Keratinocyte (primary cell): ENCODE data around the gene SARNP. TPM values are rescaled to one million over a fixed set of nuclear protein-coding genes. Genes with fewer than 3 reads are reported as not detected.

Source experiments
- DNase-seq: peaks from one replicate; pipeline ENCODE4 v3.0.0-alpha.2; 2011; ENCODE audit warnings: low read depth, missing footprints, low spot score
- FAIRE-seq: peaks from 2 replicates; lab custom pipeline; 2011; peaks lifted over from hg19 to GRCh38; lab: Jason Lieb, UNC
- H2AFZ ChIP-seq: 2 replicates; pipeline ENCODE4 v1.6.0; 2012; ENCODE audit warnings: low read length, control low read depth, inconsistent platforms; ENCODE audit not compliant: control insufficient read depth
- H3K27ac ChIP-seq: 2 replicates; pipeline ENCODE4 v1.5.1; 2011; ENCODE audit warnings: low read length; ENCODE audit not compliant: control insufficient read depth, insufficient read depth
- H3K27me3 ChIP-seq: 3 replicates; pipeline ENCODE4 v1.6.0; 2011; ENCODE audit warnings: low read length; ENCODE audit not compliant: control insufficient read depth, insufficient read depth; ENCODE audit errors: extremely low read depth
- H3K36me3 ChIP-seq, 2 experiments: 2 replicates in 1 of 2; 3 replicates in 1 of 2; pipeline ENCODE4 v1.5.1; 2011; ENCODE audit warnings: low read length in 2 of 2, mild to moderate bottlenecking in 1 of 2; ENCODE audit not compliant: control insufficient read depth in 2 of 2, insufficient read depth in 2 of 2; ENCODE audit errors: extremely low read depth in 1 of 2
- H3K4me1 ChIP-seq: 3 replicates; pipeline ENCODE4 v1.5.1; 2011; ENCODE audit warnings: low read length; ENCODE audit not compliant: control insufficient read depth, insufficient read depth; ENCODE audit errors: extremely low read depth
- H3K4me2 ChIP-seq: 3 replicates; pipeline ENCODE4 v1.6.0; 2011; ENCODE audit warnings: low read depth, low read length; ENCODE audit not compliant: control insufficient read depth, insufficient read depth; ENCODE audit errors: extremely low read depth
- H3K4me3 ChIP-seq, 3 experiments: fragments of 200-600 bp in 1 of 3; sonication (generic) in 1 of 3; 2 replicates in 2 of 3; 3 replicates in 1 of 3; pipeline ENCODE4 v1.5.1; 2011 to 2016; ENCODE audit warnings: low read length in 3 of 3, mild to moderate bottlenecking in 3 of 3, control low read depth in 2 of 3, inconsistent platforms in 1 of 3, low read depth in 1 of 3, mixed read lengths in 1 of 3, mixed run types in 1 of 3, moderate library complexity in 1 of 3; ENCODE audit not compliant: control insufficient read depth in 2 of 3, insufficient read depth in 2 of 3; ENCODE audit errors: extremely low read depth in 1 of 3
- H3K79me2 ChIP-seq: 2 replicates; pipeline ENCODE4 v1.6.0; 2012; ENCODE audit warnings: low read length; ENCODE audit not compliant: control insufficient read depth, insufficient read depth
- H3K9ac ChIP-seq: 3 replicates; pipeline ENCODE4 v1.6.0; 2011; ENCODE audit warnings: low read length; ENCODE audit not compliant: control insufficient read depth, insufficient read depth; ENCODE audit errors: extremely low read depth
- H3K9me1 ChIP-seq: 3 replicates; pipeline ENCODE4 v1.6.0; 2011; ENCODE audit warnings: low read length; ENCODE audit not compliant: control insufficient read depth, insufficient read depth; ENCODE audit errors: extremely low read depth
- H3K9me3 ChIP-seq: 2 replicates; pipeline ENCODE4 v1.5.1; 2012; ENCODE audit warnings: low read depth, low read length; ENCODE audit not compliant: control insufficient read depth
- H4K20me1 ChIP-seq: 3 replicates; pipeline ENCODE4 v1.6.0; 2011; ENCODE audit warnings: low read length; ENCODE audit not compliant: control insufficient read depth, insufficient read depth; ENCODE audit errors: extremely low read depth
- CTCF ChIP-seq, 3 experiments: IDR thresholded peaks in 1 of 3; conservative IDR thresholded peaks in 1 of 3; optimal IDR thresholded peaks in 1 of 3; 2 replicates in 2 of 3; 3 replicates in 1 of 3; pipeline versions ENCODE3 to v1.5.1; 2011; ENCODE audit warnings: low read length in 3 of 3, mild to moderate bottlenecking in 3 of 3, moderate library complexity in 2 of 3, control low read depth in 1 of 3, inconsistent platforms in 1 of 3; ENCODE audit not compliant: insufficient read depth in 2 of 3; ENCODE audit errors: extremely low read depth in 1 of 3
- EZH2 ChIP-seq: IDR thresholded peaks from one replicate; pipeline ENCODE4 v1.6.1; 2012; ENCODE audit warnings: inconsistent platforms, mild to moderate bottlenecking, low read length, moderate library complexity
- dilution Hi-C: fragments of 300-500 bp; cut with MboI; formaldehyde crosslinking; loops from one replicate; pipeline ENCODE4 v1.7.0; 2020; ENCODE audit warnings: low sequenced_read_pairs; ENCODE audit not compliant: extremely low pct_ligation_motif_present
- polyA plus RNA-seq, 5 experiments: library from polyadenylated mRNA; depleted of rRNA in 3 of 5; stranded (reverse) in 3 of 5; stranded (forward) in 1 of 5; unstranded in 1 of 5; fragments of >200 nt; gene quantifications; 1 replicate in 1 of 5; 2 replicates in 3 of 5; 3 replicates in 1 of 5; pipeline versions ENCODE4 v1.2.1 to v1.2.3, GENCODE V29; 2011 to 2012; ENCODE audit warnings: missing spikeins in 2 of 5, low read depth in 1 of 5, low replicate concordance in 1 of 5

The SARNP gene
- polyA plus RNA-seq, 1 donor (not counting 4 experiments of a cell fraction or from before 2014, with no cell fraction given) = 168 TPM

- H3K9me3 ChIP-seq = no peaks in the 10 kb centered on the region
- no peak overlapping the region for H2AFZ ChIP-seq
- no peak overlapping the region for H3K4me2 ChIP-seq
- TF ChIP-seq EZH2 (no peak), CTCF (optimal IDR thresholded peaks at IDR 0.05 in 1 of 3, IDR thresholded peaks at IDR 0.05 in 1 of 3, conservative IDR thresholded peaks at IDR 0.05 in 1 of 3; ENCODE audit: extremely low read depth in 1 of 3, insufficient read depth in 2 of 3, low read length in 3 of 3) (no peak)
- H3K79me2 ChIP-seq = peaks cover 22% of the 10 kb centered on the region
- H3K9ac ChIP-seq = no peak overlapping the region
- FAIRE-seq = no peak
- H3K4me3 ChIP-seq = no peak overlapping the region
- no peaks in the 10 kb centered on the region for H3K27me3 ChIP-seq
- peaks cover 40% of the 10 kb centered on the region for H3K4me1 ChIP-seq
- peaks cover 20 to 24% of the 10 kb centered on the region in 2 experiments for H3K36me3 ChIP-seq
- dilution Hi-C loops = no loop called here
- no peak for DNase-seq
- H3K27ac ChIP-seq = no peak overlapping the region
- H4K20me1 ChIP-seq = no peaks in the 10 kb centered on the region
- H3K9me1 ChIP-seq = no peaks in the 10 kb centered on the region
Observed at GRCh38 chr12:55725556-55725955, 92.0 kb downstream of the SARNP start.

DNA sequence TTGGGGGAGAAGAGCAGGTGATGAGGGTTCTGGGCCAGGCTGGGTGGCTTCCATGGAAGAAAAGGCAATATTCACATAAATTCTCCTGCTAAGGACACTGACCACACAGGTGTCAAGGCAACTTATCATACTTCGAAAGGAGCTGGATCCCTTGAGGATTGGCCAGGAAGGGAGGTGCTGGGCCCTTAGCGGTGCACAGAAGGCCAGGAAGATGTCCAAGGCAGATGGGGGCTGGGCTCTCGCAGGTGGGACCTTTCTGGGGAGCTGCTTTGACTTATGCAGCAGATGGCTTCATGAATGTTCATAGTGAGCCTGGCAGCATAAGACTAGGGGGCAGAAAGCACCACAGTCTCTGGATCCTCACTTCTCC lies 92.6 kb downstream of the SARNP start:
- H3K79me2 ChIP-seq = peaks cover 19% of the 10 kb centered on the region
- no peak overlapping the region for H3K9ac ChIP-seq
- FAIRE-seq (no peak), DNase-seq (no peak)
- no peaks in the 10 kb centered on the region for H4K20me1 ChIP-seq
- TF ChIP-seq EZH2 (no peak), CTCF (optimal IDR thresholded peaks at IDR 0.05 in 1 of 3, IDR thresholded peaks at IDR 0.05 in 1 of 3, conservative IDR thresholded peaks at IDR 0.05 in 1 of 3; ENCODE audit: extremely low read depth in 1 of 3, insufficient read depth in 2 of 3, low read length in 3 of 3) (no peak)
- H3K9me1 ChIP-seq = no peaks in the 10 kb centered on the region
- H2AFZ ChIP-seq = no peak overlapping the region
- H3K9me3 ChIP-seq = no peaks in the 10 kb centered on the region
- no peaks in the 10 kb centered on the region for H3K27me3 ChIP-seq
- H3K4me2 ChIP-seq = no peak overlapping the region
- no peak overlapping the region for H3K27ac ChIP-seq
- dilution Hi-C loops = loop anchor here (5.0 kb wide), 1 partner anchor 38 kb away; no protein-coding TSS in a partner anchor
- no peak overlapping the region for H3K4me3 ChIP-seq
- H3K4me1 ChIP-seq = peaks cover 40% of the 10 kb centered on the region
- H3K36me3 ChIP-seq = peaks cover 20 to 24% of the 10 kb centered on the region in 2 experiments
